Measurements from ENCODE around the gene MRFAP1L1. TPM values are rescaled to one million over a fixed set of nuclear protein-coding genes. Genes with fewer than 3 reads are reported as not detected.

The MRFAP1L1 gene
- total and polyA plus RNA-seq, 10 of the 15 experiments (the other 5 are each of a cell fraction or from before 2014, with no cell fraction given): 30.6 to 85.1 (median 52.9) TPM

DNA sequence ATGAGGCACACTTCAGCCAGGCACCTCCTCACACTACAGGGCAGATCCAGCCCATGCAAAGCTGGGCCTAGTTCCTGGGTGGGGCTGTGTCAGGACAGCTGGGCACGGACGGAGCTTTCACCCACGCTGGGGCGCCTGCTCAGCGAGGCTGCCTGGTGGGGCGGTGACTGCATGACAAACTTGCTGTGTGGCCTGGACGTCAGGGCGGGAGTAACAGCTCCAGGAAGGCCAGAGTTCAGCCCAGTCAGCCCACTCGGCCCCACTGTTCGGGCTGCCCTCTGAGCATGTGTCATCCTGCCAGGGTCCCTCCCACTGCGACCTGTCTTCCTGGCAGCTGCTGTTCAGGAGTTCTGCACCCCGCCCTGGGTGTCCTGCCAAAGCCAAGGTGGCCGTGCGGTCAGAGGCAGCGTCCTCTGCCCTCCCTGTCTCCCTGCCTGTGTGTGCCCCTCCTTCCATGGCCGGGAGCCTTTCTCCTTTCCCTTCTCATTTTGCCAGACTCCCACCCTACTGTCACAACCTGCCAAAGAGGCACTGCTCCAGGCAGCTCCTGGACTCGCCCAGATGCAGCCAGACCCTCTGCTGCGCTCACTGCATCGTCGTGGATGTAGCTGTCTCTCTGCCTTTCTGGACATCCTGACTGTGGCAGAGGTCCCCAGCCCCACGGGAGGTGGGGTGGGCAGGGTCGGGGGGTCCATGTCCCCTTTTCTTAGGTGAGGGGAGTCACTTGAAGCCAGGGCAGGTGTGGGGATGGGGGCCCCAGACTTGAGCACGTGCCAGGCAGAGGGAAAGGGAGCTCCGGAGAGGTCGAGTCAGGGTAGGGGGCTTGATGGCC is 39.9 kb upstream of the MRFAP1L1 start:
- SMC1A ChIA-PET (ENCODE audit: uncharacterized antibody, unreplicated experiment): no interaction called here
- Histone ChIP-seq H3K36me3 (ENCODE audit: control insufficient read depth in 2 of 2, insufficient read depth in 2 of 2, low read length in 1 of 2) (no peaks in the 10 kb centered on the region), H3K27me3 (replicated peaks in 1 of 2; ENCODE audit: control insufficient read depth in 2 of 2, insufficient read depth in 2 of 2, low read length in 1 of 2) (no peaks in the 10 kb centered on the region), H3K4me3 (no peak overlapping the region), H2AFZ (ENCODE audit: control insufficient read depth, low read depth, low read length) (no peak overlapping the region), H3K4me1 (ENCODE audit: control insufficient read depth, insufficient read depth, low read length) (no peaks in the 10 kb centered on the region), H3K9me3 (replicated peaks; ENCODE audit: control insufficient read depth, insufficient read depth, low read length) (no peaks in the 10 kb centered on the region), H3K9ac (ENCODE audit: control insufficient read depth, insufficient read depth, low read length) (no peak overlapping the region), H3K27ac (ENCODE audit: control insufficient read depth, insufficient read depth) (no peak overlapping the region), H4K20me1 (ENCODE audit: control insufficient read depth, insufficient read depth) (no peaks in the 10 kb centered on the region), H3K79me2 (ENCODE audit: control insufficient read depth, insufficient read depth, low read length) (no peaks in the 10 kb centered on the region), H3K4me2 (ENCODE audit: control insufficient read depth, insufficient read depth) (no peak overlapping the region)
- intact Hi-C loops (cut with micrococcal nuclease; ENCODE audit: unreplicated experiment): no loop called here
- BruUV-seq (replicated peaks): no TSS peak
- DNase-seq (ENCODE audit: low read depth, low spot score) (no peak), ATAC-seq (no peak), FAIRE-seq (no peak)
- TF ChIP-seq NR2C2 (IDR thresholded peaks at IDR 0.05; ENCODE audit: borderline replicate concordance, control insufficient read depth, insufficient read length, low read depth) (no peak), NFYA (IDR thresholded peaks at IDR 0.05; ENCODE audit: borderline replicate concordance, low read depth, low read length) (no peak), ASH2L (IDR thresholded peaks at IDR 0.05; ENCODE audit: borderline replicate concordance, low read depth) (no peak), MTA3 (IDR thresholded peaks at IDR 0.05; ENCODE audit: borderline replicate concordance, low read length) (no peak), STAT1 (conservative IDR thresholded peaks at IDR 0.05) (no peak), GATAD2B (conservative IDR thresholded peaks at IDR 0.05; ENCODE audit: low read depth) (no peak), POLR2AphosphoS5 (IDR thresholded peaks at IDR 0.05; ENCODE audit: low read length) (no peak), SUPT20H (IDR thresholded peaks at IDR 0.05; ENCODE audit: borderline replicate concordance, control insufficient read depth, low read depth, low read length) (no peak), ZSCAN29 (IDR thresholded peaks at IDR 0.05) (no peak), PAX8 (IDR thresholded peaks at IDR 0.05) (no peak)
- TF ChIP-seq, protein P1, sequence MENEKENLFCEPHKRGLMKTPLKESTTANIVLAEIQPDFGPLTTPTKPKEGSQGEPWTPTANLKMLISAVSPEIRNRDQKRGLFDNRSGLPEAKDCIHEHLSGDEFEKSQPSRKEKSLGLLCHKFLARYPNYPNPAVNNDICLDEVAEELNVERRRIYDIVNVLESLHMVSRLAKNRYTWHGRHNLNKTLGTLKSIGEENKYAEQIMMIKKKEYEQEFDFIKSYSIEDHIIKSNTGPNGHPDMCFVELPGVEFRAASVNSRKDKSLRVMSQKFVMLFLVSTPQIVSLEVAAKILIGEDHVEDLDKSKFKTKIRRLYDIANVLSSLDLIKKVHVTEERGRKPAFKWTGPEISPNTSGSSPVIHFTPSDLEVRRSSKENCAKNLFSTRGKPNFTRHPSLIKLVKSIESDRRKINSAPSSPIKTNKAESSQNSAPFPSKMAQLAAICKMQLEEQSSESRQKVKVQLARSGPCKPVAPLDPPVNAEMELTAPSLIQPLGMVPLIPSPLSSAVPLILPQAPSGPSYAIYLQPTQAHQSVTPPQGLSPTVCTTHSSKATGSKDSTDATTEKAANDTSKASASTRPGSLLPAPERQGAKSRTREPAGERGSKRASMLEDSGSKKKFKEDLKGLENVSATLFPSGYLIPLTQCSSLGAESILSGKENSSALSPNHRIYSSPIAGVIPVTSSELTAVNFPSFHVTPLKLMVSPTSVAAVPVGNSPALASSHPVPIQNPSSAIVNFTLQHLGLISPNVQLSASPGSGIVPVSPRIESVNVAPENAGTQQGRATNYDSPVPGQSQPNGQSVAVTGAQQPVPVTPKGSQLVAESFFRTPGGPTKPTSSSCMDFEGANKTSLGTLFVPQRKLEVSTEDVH (IDR thresholded peaks at IDR 0.05; ENCODE audit: low read depth, partially characterized antibody): no peak
- TF ChIP-seq, protein P2, sequence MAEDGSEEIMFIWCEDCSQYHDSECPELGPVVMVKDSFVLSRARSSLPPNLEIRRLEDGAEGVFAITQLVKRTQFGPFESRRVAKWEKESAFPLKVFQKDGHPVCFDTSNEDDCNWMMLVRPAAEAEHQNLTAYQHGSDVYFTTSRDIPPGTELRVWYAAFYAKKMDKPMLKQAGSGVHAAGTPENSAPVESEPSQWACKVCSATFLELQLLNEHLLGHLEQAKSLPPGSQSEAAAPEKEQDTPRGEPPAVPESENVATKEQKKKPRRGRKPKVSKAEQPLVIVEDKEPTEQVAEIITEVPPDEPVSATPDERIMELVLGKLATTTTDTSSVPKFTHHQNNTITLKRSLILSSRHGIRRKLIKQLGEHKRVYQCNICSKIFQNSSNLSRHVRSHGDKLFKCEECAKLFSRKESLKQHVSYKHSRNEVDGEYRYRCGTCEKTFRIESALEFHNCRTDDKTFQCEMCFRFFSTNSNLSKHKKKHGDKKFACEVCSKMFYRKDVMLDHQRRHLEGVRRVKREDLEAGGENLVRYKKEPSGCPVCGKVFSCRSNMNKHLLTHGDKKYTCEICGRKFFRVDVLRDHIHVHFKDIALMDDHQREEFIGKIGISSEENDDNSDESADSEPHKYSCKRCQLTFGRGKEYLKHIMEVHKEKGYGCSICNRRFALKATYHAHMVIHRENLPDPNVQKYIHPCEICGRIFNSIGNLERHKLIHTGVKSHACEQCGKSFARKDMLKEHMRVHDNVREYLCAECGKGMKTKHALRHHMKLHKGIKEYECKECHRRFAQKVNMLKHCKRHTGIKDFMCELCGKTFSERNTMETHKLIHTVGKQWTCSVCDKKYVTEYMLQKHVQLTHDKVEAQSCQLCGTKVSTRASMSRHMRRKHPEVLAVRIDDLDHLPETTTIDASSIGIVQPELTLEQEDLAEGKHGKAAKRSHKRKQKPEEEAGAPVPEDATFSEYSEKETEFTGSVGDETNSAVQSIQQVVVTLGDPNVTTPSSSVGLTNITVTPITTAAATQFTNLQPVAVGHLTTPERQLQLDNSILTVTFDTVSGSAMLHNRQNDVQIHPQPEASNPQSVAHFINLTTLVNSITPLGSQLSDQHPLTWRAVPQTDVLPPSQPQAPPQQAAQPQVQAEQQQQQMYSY (CRISPR knock-in tag; IDR thresholded peaks at IDR 0.05): no peak
- TF ChIP-seq, protein P3, sequence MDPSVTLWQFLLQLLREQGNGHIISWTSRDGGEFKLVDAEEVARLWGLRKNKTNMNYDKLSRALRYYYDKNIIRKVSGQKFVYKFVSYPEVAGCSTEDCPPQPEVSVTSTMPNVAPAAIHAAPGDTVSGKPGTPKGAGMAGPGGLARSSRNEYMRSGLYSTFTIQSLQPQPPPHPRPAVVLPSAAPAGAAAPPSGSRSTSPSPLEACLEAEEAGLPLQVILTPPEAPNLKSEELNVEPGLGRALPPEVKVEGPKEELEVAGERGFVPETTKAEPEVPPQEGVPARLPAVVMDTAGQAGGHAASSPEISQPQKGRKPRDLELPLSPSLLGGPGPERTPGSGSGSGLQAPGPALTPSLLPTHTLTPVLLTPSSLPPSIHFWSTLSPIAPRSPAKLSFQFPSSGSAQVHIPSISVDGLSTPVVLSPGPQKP (IDR thresholded peaks at IDR 0.05; ENCODE audit: low read depth, low read length): no peak
- RAD21 ChIA-PET (ENCODE audit: unreplicated experiment): no interaction called here
- 54% methylated on average over 23 of the region's 25 CpGs for WGBS (ENCODE audit: insufficient coverage, insufficient replicate concordance, low lambda C conversion rate, missing lambda C conversion rate)
- POLR2A ChIA-PET: no interaction called here
- CTCF ChIA-PET: interaction anchor here (0.9 to 1.3 kb wide), 3 partner anchors 23 to 124 kb away, joined by 3 to 5 read pairs (median 3); no protein-coding TSS in a partner anchor
- in situ Hi-C loops (cut with MboI): no loop called here

Measured in GM12878 (cell line).